ENCODE measurements around the gene RITA1.

Gene RITA1

GRCh38 chr12:113227686-113228391, 42.3 kb downstream of the RITA1 start:
- in situ Hi-C loops (cut with HindIII; ENCODE audit: low sequenced_read_pairs) = no loop called here
- no peak for TF ChIP-seq CTCF (IDR thresholded peaks at IDR 0.05; ENCODE audit: low read depth, low read length, missing control alignments)
- no peak for DNase-seq (ENCODE audit: low read depth)
- H3K4me3 ChIP-seq (ENCODE audit: low read depth, low read length) = no peak overlapping the region

DNA sequence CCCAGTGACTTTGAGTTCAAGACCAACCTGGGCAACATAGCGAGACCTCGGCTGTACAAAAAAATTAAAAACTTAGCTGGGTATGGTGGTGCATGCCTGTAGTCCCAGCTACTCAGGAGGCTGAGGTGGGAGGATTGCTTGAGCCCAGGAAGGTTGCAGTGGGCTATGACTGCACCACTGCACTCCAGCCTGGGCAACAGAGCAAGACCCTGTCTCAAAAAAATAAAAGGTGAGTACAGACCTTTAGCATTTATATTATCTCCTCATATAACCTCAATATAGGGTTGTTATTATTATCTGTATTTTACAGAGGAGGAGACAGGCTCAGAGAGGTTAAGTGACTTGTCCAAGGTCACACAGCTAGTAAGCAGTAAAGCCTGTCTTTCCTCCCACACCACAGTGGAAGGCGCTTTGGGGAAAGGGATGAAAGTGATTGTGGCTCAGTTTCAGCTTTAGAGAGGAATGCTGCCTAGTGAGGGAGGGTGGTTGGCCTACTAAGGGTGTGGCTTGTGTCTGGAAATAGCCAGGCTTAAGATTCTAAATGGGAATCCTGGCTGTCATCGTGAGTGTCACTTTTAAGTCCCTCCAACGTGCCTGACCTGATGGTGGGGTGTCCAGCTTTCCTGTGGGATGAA, 43.0 kb downstream of the RITA1 start:
- no peak overlapping the region for H3K4me3 ChIP-seq (ENCODE audit: low read depth, low read length)
- DNase-seq (ENCODE audit: low read depth) = no peak
- in situ Hi-C loops (cut with HindIII; ENCODE audit: low sequenced_read_pairs) = no loop called here
- TF ChIP-seq CTCF (IDR thresholded peaks at IDR 0.05; ENCODE audit: low read depth, low read length, missing control alignments) = no peak

DNA sequence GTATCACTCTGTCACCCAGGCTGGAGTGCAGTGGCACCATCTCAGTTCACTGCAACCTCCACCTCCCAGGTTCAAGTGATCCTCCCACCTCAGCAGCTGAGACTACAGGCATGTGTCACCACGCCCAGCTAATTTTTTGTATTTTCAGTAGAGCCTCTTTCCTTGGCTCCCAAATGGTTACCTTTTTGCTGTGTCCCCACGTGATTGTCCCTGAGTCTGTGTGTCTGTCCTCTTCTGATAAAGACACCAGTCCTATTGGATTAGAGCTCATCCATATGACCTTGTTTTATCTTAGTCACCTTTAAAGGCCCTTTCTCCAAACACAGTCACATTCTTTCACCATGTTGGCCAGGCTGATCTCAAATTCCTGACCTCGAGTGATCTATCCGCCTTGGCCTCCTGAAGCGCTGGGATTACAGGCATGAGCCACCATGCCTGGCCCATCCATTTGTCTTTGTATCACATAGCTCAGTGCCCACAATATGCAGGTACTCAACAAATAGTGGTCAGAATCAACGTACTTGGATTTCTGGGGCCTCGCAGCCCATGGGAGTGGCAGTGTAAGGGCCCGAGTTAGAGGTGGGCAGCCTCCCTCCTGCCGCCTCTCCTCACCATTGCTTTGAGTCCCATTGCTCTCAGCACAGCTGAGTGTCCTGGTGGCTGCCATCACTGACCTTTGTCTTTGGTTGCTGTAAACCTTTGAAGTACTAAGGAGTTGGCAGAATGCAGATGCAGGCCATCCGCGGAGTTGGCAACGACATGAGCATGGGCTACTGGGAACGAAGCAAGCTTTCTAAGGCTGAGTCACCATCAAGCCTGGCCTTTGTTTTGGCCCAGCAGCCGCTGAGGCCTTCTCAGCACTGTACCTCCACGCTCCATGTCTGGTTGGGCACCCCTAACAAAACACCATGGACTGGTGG, 45.1 kb downstream of the RITA1 start:
- in situ Hi-C loops (cut with HindIII; ENCODE audit: low sequenced_read_pairs) = no loop called here
- DNase-seq (ENCODE audit: low read depth) = no peak
- H3K4me3 ChIP-seq (ENCODE audit: low read depth, low read length) = no peak overlapping the region
- no peak for TF ChIP-seq CTCF (IDR thresholded peaks at IDR 0.05; ENCODE audit: low read depth, low read length, missing control alignments)

GRCh38 chr12:113231235-113232088, 45.9 kb downstream of the RITA1 start:
- in situ Hi-C loops (cut with HindIII; ENCODE audit: low sequenced_read_pairs) = no loop called here
- no peak overlapping the region for H3K4me3 ChIP-seq (ENCODE audit: low read depth, low read length)
- TF ChIP-seq CTCF (IDR thresholded peaks at IDR 0.05; ENCODE audit: low read depth, low read length, missing control alignments) = no peak
- peak; percentile 80 for DNase-seq (ENCODE audit: low read depth)

DNA sequence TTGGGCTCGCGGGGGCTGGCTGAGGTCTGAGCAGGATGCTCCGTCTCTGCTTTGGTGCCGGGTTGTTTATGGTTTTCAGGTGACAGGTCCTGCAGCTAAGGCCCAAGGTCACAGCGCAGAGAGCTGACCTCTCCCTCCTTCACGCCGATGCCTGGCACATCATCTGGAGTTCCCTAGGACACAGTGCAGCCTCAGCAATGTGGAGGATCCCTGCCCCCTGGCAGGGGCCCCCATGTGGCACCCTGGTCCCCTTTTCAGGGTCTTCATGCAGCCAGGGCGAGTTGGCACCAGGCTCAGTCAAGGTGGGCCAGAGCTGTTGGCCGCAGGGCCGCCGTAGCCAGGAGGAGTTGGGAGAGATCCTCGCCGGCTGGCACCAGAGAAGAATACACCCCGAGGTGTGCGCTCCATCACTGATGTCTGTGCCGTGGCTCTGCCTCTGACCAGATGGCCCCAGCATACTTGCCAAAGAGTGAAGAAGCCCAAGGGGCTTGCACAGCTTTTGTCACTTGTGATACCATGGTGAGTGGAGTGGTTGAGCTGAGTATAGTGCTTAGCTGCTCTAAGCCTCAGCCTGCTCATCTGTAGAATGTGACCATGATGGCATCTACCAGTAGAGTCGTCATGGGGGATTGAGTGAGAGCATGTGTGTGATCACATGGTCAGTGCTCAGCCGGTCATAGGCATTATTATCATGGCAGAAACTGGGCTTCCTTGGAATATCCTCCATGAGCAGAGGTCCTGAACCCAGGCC, 46.7 kb downstream of the RITA1 start:
- H3K4me3 ChIP-seq (ENCODE audit: low read depth, low read length) = no peak overlapping the region
- in situ Hi-C loops (cut with HindIII; ENCODE audit: low sequenced_read_pairs) = no loop called here
- DNase-seq (ENCODE audit: low read depth) = no peak
- TF ChIP-seq CTCF (IDR thresholded peaks at IDR 0.05; ENCODE audit: low read depth, low read length, missing control alignments) = no peak

Data from astrocyte of the cerebellum (primary cell).